Renal pelvis (tissue), 4 donors: ENCODE results near the gene TIMM44. TPM values are rescaled to one million over a fixed set of nuclear protein-coding genes. Genes with fewer than 3 reads are reported as not detected.

Experiments used
- DNase-seq: peaks from one replicate; pipeline ENCODE4 v3.0.0-alpha.2; 2013
- polyA plus RNA-seq, 3 donors: library from polyadenylated mRNA; unstranded; fragments of 120-200 nt; gene quantifications; one replicate each; pipeline ENCODE4 v1.2.1, GENCODE V29; 2013; ENCODE audit not compliant: insufficient read length in 3 of 3

The TIMM44 gene
- polyA plus RNA-seq, 3 donors: 53.5 to 57.0 (median 55.5) TPM

GRCh38 chr19:7881910-7882309 is 61.6 kb downstream of the TIMM44 start:
- DNase-seq: no peak

- no peak for DNase-seq
These were observed 63.6 kb downstream of the TIMM44 start for GRCh38 chr19:7879836-7880235.

GRCh38 chr19:7879111-7879807 is 64.2 kb downstream of the TIMM44 start:
- DNase-seq: no peak

GRCh38 chr19:7877249-7877836 is 66.1 kb downstream of the TIMM44 start:
- no peak for DNase-seq

Other genes starting within 250 kb of the TIMM44 start
- under 1 TPM in 2 of 3 donors, not detected in 1; 0.12 to 0.17 TPM for gene FCER2, start 241.5 kb downstream of the TIMM44 start, polyA plus RNA-seq
- not detected for gene CLEC4G, start 211.6 kb downstream of the TIMM44 start, polyA plus RNA-seq
- gene CD209, start 196.1 kb downstream of the TIMM44 start, polyA plus RNA-seq: 1 to 10 TPM in 2 of 3 donors, under 1 TPM in 1; 1.00 to 1.9 (median 1.5) TPM
- gene CLEC4M, start 180.4 kb downstream of the TIMM44 start, polyA plus RNA-seq: 1 to 10 TPM; 2.4 to 3.9 (median 3.9) TPM
- gene EVI5L, start 113.4 kb downstream of the TIMM44 start, polyA plus RNA-seq: 10 to 100 TPM; 17.1 to 18.4 (median 18.2) TPM
- 10 to 100 TPM in 1 of 3 donors, 1 to 10 TPM in 2; 9.0 to 10.1 (median 9.6) TPM for gene PRR36, start 69.3 kb downstream of the TIMM44 start, polyA plus RNA-seq
- gene LRRC8E, start 55.2 kb downstream of the TIMM44 start, polyA plus RNA-seq: 1 to 10 TPM; 2.8 to 4.1 (median 3.9) TPM
- 10 to 100 TPM; 31.3 to 40.5 (median 36.4) TPM for gene MAP2K7, start 39.8 kb downstream of the TIMM44 start, polyA plus RNA-seq
- gene TGFBR3L, start 28.8 kb downstream of the TIMM44 start, polyA plus RNA-seq: 1 to 10 TPM in 1 of 3 donors, under 1 TPM in 2; 0.70 to 1.3 (median 0.97) TPM
- gene SNAPC2, start 23.3 kb downstream of the TIMM44 start, polyA plus RNA-seq: 10 to 100 TPM; 15.7 to 24.0 (median 23.0) TPM
- 10 to 100 TPM; 26.8 to 41.4 (median 35.9) TPM for gene CTXN1, start 17.5 kb downstream of the TIMM44 start, polyA plus RNA-seq
- 10 to 100 TPM; 78.6 to 89.2 (median 85.4) TPM for gene ELAVL1, start 62.0 kb upstream of the TIMM44 start, polyA plus RNA-seq
- gene CCL25, start 109.1 kb upstream of the TIMM44 start, polyA plus RNA-seq: under 1 TPM in 2 of 3 donors, not detected in 1; 0.33 to 0.44 TPM
- 10 to 100 TPM; 32.8 to 67.2 (median 38.5) TPM for gene FBN3, start 205.9 kb upstream of the TIMM44 start, polyA plus RNA-seq